ENCODE measurements around the gene F2R. TPM values are rescaled to one million over a fixed set of nuclear protein-coding genes. Genes with fewer than 3 reads are reported as not detected.

F2R gene
- total RNA-seq, 4 donors from 2014 or later, result 33.8 to 48.6 (median 45.7) TPM

- Histone ChIP-seq H3K36me3 (no peaks in the 10 kb centered on the region), H3K4me1 (no peaks in the 10 kb centered on the region), H3K27me3 (no peaks in the 10 kb centered on the region), H3K4me3 (no peak overlapping the region), H3K9me3 (no peaks in the 10 kb centered on the region), H3K27ac (no peak overlapping the region)
- no peak for DNase-seq (ENCODE audit: low spot score in 2 of 2)
- TF ChIP-seq EP300 (IDR thresholded peaks at IDR 0.05), result no peak
- TF ChIP-seq POLR2AphosphoS5 (IDR thresholded peaks at IDR 0.05), result no peak
- TF ChIP-seq CTCF (IDR thresholded peaks at IDR 0.05), result no peak
- TF ChIP-seq POLR2A (IDR thresholded peaks at IDR 0.05), result no peak
- WGBS, result 92% methylated on average over 3 of the region's 3 CpGs
These were observed 29.7 kb downstream of the F2R start for GRCh38 chr5:76745670-76746069.

- no peak overlapping the region for H3K4me3 ChIP-seq
- no peaks in the 10 kb centered on the region for H3K27me3 ChIP-seq
- no peak for DNase-seq (ENCODE audit: low spot score in 2 of 2)
- no peak overlapping the region for H3K27ac ChIP-seq
- no peaks in the 10 kb centered on the region for H3K9me3 ChIP-seq
- 97% methylated on average over 2 of the region's 2 CpGs for WGBS
- H3K36me3 ChIP-seq, result no peaks in the 10 kb centered on the region
- no peak for TF ChIP-seq POLR2A (IDR thresholded peaks at IDR 0.05)
- TF ChIP-seq POLR2AphosphoS5 (IDR thresholded peaks at IDR 0.05), result no peak
- no peak for TF ChIP-seq CTCF (IDR thresholded peaks at IDR 0.05)
- no peak for TF ChIP-seq EP300 (IDR thresholded peaks at IDR 0.05)
- no peaks in the 10 kb centered on the region for H3K4me1 ChIP-seq
These were observed 30.8 kb downstream of the F2R start for GRCh38 chr5:76746677-76747076.

GRCh38 chr5:76747706-76748105 is 31.8 kb downstream of the F2R start:
- Histone ChIP-seq H3K36me3 (no peaks in the 10 kb centered on the region), H3K27ac (no peak overlapping the region), H3K27me3 (no peaks in the 10 kb centered on the region), H3K9me3 (no peaks in the 10 kb centered on the region), H3K4me3 (no peak overlapping the region), H3K4me1 (no peaks in the 10 kb centered on the region)
- DNase-seq (ENCODE audit: low spot score in 2 of 2), result no peak
- WGBS, result 94% methylated on average over 13 of the region's 13 CpGs
- TF ChIP-seq POLR2AphosphoS5 (IDR thresholded peaks at IDR 0.05) (no peak), POLR2A (IDR thresholded peaks at IDR 0.05) (no peak), CTCF (IDR thresholded peaks at IDR 0.05) (no peak), EP300 (IDR thresholded peaks at IDR 0.05) (no peak)

- DNase-seq (ENCODE audit: low spot score in 2 of 2), result no peak
- TF ChIP-seq POLR2A (IDR thresholded peaks at IDR 0.05), result no peak
- 95% methylated on average over 5 of the region's 5 CpGs for WGBS
- H3K27me3 ChIP-seq, result no peaks in the 10 kb centered on the region
- no peaks in the 10 kb centered on the region for H3K9me3 ChIP-seq
- H3K27ac ChIP-seq, result no peak overlapping the region
- no peaks in the 10 kb centered on the region for H3K4me1 ChIP-seq
- no peaks in the 10 kb centered on the region for H3K36me3 ChIP-seq
- no peak overlapping the region for H3K4me3 ChIP-seq
These were observed 35.4 kb downstream of the F2R start for GRCh38 chr5:76751291-76751690.

GRCh38 chr5:76754668-76755078 is 38.7 kb downstream of the F2R start:
- TF ChIP-seq CTCF (IDR thresholded peaks at IDR 0.05) (no peak), POLR2A (IDR thresholded peaks at IDR 0.05) (no peak), POLR2AphosphoS5 (IDR thresholded peaks at IDR 0.05) (no peak), EP300 (IDR thresholded peaks at IDR 0.05) (no peak)
- no peak overlapping the region for H3K4me3 ChIP-seq
- 61% methylated on average over 3 of the region's 3 CpGs for WGBS
- H3K9me3 ChIP-seq, result no peaks in the 10 kb centered on the region
- DNase-seq (ENCODE audit: low spot score in 2 of 2), result no peak
- no peaks in the 10 kb centered on the region for H3K4me1 ChIP-seq
- no peak overlapping the region for H3K27ac ChIP-seq
- no peaks in the 10 kb centered on the region for H3K36me3 ChIP-seq
- no peaks in the 10 kb centered on the region for H3K27me3 ChIP-seq

All from suprapubic skin (tissue), 4 donors.